Skeletal muscle satellite cell (primary cell): ENCODE results near the gene ZFHX3.

Experiments used
- H3K27me3 ChIP-seq: 2 replicates; pipeline ENCODE4 v1.7.0; 2013; ENCODE audit warnings: low read length; ENCODE audit not compliant: control insufficient read depth, insufficient read depth
- H3K36me3 ChIP-seq: 2 replicates; pipeline ENCODE4 v1.7.0; 2013; ENCODE audit warnings: mild to moderate bottlenecking, control low read depth, low read length; ENCODE audit not compliant: insufficient read depth
- H3K4me1 ChIP-seq: 2 replicates; pipeline ENCODE4 v1.7.0; 2013; ENCODE audit warnings: low read length; ENCODE audit not compliant: control insufficient read depth, insufficient read depth
- H3K4me2 ChIP-seq: 2 replicates; pipeline ENCODE4 v1.7.0; 2013; ENCODE audit warnings: mild to moderate bottlenecking, low read length
- H3K4me3 ChIP-seq: 2 replicates; pipeline ENCODE4 v1.7.0; 2013; ENCODE audit warnings: low read length
- H3K9ac ChIP-seq: 2 replicates; pipeline ENCODE4 v1.7.0; 2013; ENCODE audit warnings: mild to moderate bottlenecking, low read depth, low read length, moderate library complexity
- H3K9me3 ChIP-seq: replicated peaks from 2 replicates; pipeline ENCODE4 v1.7.0; 2013; ENCODE audit warnings: mild to moderate bottlenecking, control low read depth, low read length

The ZFHX3 gene

GRCh38 chr16:72791786-72792185 is 256.1 kb downstream of the ZFHX3 start:
- H3K9ac ChIP-seq = no peak overlapping the region
- peaks cover 66% of the 10 kb centered on the region for H3K36me3 ChIP-seq
- no peaks in the 10 kb centered on the region for H3K9me3 ChIP-seq
- H3K4me3 ChIP-seq = no peak overlapping the region
- no peak overlapping the region for H3K4me2 ChIP-seq
- H3K27me3 ChIP-seq = no peaks in the 10 kb centered on the region
- peaks cover 11% of the 10 kb centered on the region for H3K4me1 ChIP-seq

GRCh38 chr16:72789921-72790320 is 258.0 kb downstream of the ZFHX3 start:
- Histone ChIP-seq H3K36me3 (peaks cover 50% of the 10 kb centered on the region), H3K9ac (no peak overlapping the region), H3K27me3 (no peaks in the 10 kb centered on the region), H3K4me1 (peaks cover 30% of the 10 kb centered on the region), H3K9me3 (no peaks in the 10 kb centered on the region), H3K4me2 (no peak overlapping the region), H3K4me3 (no peak overlapping the region)

DNA sequence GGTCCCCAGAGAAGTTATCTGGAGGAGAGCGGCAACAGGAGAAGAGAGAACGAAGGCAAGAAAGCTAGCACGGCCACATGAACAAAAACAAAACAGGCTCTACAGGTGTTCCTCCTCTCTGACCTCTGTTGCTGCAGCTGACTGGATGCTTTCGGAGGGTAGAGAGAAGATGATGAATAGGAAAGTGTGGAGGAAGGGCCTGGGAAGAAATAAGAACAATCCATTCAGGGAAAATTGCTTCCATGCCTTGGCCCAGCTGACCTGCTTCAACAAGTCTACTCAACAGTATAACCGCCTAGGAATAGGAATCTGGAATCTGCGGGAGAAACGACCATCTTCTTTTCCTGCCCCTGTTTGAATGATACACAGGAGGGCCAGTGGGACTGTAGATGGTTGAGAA is 258.5 kb downstream of the ZFHX3 start:
- H3K36me3 ChIP-seq = peaks cover 46% of the 10 kb centered on the region
- H3K4me3 ChIP-seq = no peak overlapping the region
- H3K27me3 ChIP-seq = no peaks in the 10 kb centered on the region
- no peak overlapping the region for H3K9ac ChIP-seq
- peaks cover 32% of the 10 kb centered on the region for H3K4me1 ChIP-seq
- no peak overlapping the region for H3K4me2 ChIP-seq
- H3K9me3 ChIP-seq = no peaks in the 10 kb centered on the region

DNA sequence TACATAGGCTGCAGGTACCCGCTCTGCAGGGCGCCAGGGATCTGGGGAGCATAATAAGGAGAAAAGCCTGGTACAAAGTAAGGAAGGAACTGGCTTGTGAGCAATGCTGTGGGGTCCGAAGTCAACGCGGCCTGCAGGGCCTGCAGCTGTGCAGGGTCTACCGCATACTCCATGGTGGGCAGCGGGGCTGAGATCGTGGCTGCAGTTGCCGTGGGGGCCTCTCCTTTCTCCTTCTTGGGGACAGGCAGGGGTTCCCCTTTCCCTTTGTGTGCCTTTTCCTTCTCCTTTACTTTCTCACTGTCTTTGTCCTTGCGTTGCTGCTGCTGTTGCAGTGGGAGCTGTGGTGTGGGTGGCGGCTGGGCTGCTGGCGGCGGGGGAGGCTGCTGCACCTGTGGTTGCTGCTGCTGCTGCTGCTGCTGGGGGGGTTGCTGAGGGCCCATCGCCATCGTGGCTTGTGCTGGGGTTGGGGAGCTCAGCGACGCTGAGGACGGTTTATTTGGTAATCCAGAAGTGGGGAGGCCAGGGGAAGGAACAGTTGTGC is 259.6 kb downstream of the ZFHX3 start:
- peak overlapping the region; percentile 78 for H3K4me2 ChIP-seq
- H3K9ac ChIP-seq = peak overlapping the region; percentile 73
- peaks cover 34% of the 10 kb centered on the region for H3K36me3 ChIP-seq
- H3K4me3 ChIP-seq = peak overlapping the region; percentile 63
- H3K9me3 ChIP-seq = no peaks in the 10 kb centered on the region
- H3K27me3 ChIP-seq = no peaks in the 10 kb centered on the region
- H3K4me1 ChIP-seq = peaks cover 40% of the 10 kb centered on the region

DNA sequence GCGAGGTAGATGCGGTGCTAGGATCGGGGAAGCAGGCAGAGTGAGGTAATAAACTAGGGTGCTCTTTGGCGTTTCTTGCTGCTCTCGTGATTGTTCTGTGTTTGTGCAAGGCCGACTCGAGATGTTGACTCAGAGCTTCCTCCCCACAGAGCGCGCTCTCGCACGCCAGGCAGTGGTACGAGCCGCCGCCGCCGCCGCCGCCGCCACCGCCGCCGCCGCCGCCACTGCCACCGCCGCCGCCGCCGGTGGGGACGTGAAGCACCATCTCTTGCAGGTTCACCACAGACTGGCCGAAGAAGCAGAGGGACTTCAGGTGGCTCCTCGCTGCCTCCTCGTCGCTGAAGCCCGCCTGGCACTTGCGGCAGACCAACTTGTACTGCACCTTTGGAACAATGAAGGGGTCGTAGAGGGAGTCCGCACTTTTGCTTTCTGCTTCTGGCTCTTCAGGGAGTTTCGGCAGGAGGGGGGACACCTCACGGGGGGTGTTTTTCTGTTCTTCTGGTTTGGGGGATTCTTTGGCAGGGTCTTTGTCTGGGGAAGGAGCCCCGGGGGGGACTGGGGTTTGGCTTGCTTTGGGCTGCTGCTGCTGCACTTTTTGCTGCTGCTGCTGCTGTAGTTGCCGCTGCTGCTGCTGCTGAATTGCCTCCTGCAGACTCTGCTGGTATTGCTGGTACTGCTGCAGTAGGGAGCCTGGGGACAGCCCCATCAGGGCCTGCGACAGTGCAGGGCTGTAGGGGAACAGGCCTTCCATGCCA is 260.2 kb downstream of the ZFHX3 start:
- no peaks in the 10 kb centered on the region for H3K27me3 ChIP-seq
- H3K4me3 ChIP-seq = peak overlapping the region; percentile 63
- H3K9me3 ChIP-seq = no peaks in the 10 kb centered on the region
- peaks cover 28% of the 10 kb centered on the region for H3K36me3 ChIP-seq
- peak overlapping the region; percentile 73 for H3K9ac ChIP-seq
- peaks cover 40% of the 10 kb centered on the region for H3K4me1 ChIP-seq
- H3K4me2 ChIP-seq = peak overlapping the region; percentile 78

DNA sequence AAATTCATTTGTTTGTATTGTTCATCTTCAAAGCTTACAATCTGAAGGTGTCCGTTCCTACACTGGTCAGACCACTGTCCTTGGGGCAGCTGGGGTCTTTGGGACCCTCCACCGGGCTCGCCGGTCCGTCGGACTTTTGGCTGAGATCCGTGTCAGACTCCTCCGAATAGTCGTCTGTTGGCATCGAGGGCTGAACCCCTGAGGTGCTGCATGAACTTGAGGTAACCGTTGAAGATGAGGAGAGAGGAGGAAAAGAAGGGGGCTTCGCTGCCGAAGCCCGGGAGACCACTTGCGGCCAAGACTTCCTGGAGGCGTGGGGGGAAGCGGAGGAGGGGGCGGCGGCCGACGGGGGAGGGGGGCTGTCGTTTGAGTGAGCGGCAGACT is 260.8 kb downstream of the ZFHX3 start:
- H3K36me3 ChIP-seq = peaks cover 26% of the 10 kb centered on the region
- H3K4me3 ChIP-seq = peak overlapping the region; percentile 68
- no peaks in the 10 kb centered on the region for H3K9me3 ChIP-seq
- H3K4me2 ChIP-seq = peak overlapping the region; percentile 78
- H3K9ac ChIP-seq = peak overlapping the region; percentile 81
- peaks cover 40% of the 10 kb centered on the region for H3K4me1 ChIP-seq
- H3K27me3 ChIP-seq = no peaks in the 10 kb centered on the region

GRCh38 chr16:72786606-72787005 is 261.3 kb downstream of the ZFHX3 start:
- Histone ChIP-seq H3K9me3 (no peaks in the 10 kb centered on the region), H3K9ac (peak overlapping the region; percentile 81), H3K4me3 (no peak overlapping the region), H3K4me2 (peak overlapping the region; percentile 78), H3K4me1 (peaks cover 40% of the 10 kb centered on the region), H3K27me3 (no peaks in the 10 kb centered on the region), H3K36me3 (peaks cover 26% of the 10 kb centered on the region)

- Histone ChIP-seq H3K9ac (peak overlapping the region; percentile 81), H3K4me3 (peak overlapping the region; percentile 53), H3K36me3 (peaks cover 19% of the 10 kb centered on the region)
Observed at GRCh38 chr16:72785886-72786285, 262.0 kb downstream of the ZFHX3 start.

DNA sequence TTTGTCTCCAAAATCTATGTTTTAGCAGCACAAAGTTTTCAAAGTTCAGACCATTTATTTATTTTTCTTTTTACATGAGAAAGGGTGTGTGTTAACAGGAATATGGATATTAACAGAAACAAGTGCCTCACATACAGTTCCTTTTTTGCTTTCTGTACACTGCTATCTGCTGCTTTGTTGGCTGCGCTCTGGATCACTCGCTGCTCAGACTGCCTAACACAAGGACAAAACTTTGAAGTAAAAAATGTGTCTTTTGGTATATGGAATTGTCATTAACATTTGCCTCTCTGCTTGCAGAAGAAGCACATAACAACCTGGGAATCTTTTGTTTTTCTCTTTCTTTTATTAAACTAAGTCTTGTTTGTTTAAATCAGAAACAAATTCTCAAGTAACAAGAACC is 262.8 kb downstream of the ZFHX3 start:
- Histone ChIP-seq H3K27me3 (no peaks in the 10 kb centered on the region), H3K4me3 (peak overlapping the region; percentile 12)

More at GRCh38 chr16:72785886-72786285, 262.0 kb downstream of the ZFHX3 start:
- H3K4me1 ChIP-seq = peaks cover 40% of the 10 kb centered on the region
- H3K4me2 ChIP-seq = peak overlapping the region; percentile 78
- no peaks in the 10 kb centered on the region for H3K27me3 ChIP-seq
- H3K9me3 ChIP-seq = no peaks in the 10 kb centered on the region

DNA sequence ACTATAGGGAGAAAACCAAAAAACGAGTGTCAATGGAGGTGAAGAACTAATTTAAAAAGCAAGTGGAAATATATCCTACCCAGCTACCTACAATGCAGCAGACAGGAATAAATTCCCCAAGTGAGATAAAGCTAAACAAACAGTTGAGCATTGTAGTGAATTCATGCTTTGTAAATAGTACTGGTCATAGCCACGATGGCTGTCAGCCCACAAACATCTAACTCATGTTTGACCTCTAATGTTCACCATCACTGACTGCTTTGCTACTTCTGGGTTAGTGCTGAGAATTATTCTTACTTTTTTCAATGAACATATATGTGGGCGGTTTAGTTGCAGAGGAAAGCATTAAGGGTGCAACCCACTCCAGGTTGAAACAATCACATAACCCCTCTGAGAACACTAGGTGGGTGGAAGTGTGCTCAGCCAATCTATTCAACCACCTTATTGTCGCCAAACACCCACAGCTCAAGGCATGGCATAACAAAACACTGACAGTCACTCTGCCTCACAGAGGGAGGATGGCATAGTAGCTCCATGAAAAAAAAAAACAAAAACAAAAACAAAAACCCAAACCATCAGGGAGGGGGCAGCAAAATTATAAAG is 264.1 kb downstream of the ZFHX3 start:
- Histone ChIP-seq H3K9ac (no peak overlapping the region), H3K4me2 (peak overlapping the region; percentile 13), H3K4me1 (peaks cover 40% of the 10 kb centered on the region), H3K27me3 (no peaks in the 10 kb centered on the region), H3K4me3 (no peak overlapping the region), H3K9me3 (no peaks in the 10 kb centered on the region), H3K36me3 (peaks cover 13% of the 10 kb centered on the region)

More for the DNA sequence above, 262.8 kb downstream of the ZFHX3 start:
- Histone ChIP-seq H3K9ac (peak overlapping the region; percentile 81), H3K36me3 (peaks cover 13% of the 10 kb centered on the region), H3K9me3 (no peaks in the 10 kb centered on the region), H3K4me1 (peaks cover 40% of the 10 kb centered on the region), H3K4me2 (peak overlapping the region; percentile 78)

- no peaks in the 10 kb centered on the region for H3K36me3 ChIP-seq
- no peaks in the 10 kb centered on the region for H3K4me1 ChIP-seq
- no peak overlapping the region for H3K9ac ChIP-seq
- no peaks in the 10 kb centered on the region for H3K27me3 ChIP-seq
- H3K9me3 ChIP-seq = no peaks in the 10 kb centered on the region
- H3K4me3 ChIP-seq = no peak overlapping the region
- no peak overlapping the region for H3K4me2 ChIP-seq
Observed at GRCh38 chr16:72769876-72770275, 278.1 kb downstream of the ZFHX3 start.
